ENCODE data around the gene MYO1H. TPM values are rescaled to one million over a fixed set of nuclear protein-coding genes. Genes with fewer than 3 reads are reported as not detected.
"Not testable (repeated sequence)": the region's sequence is repeated elsewhere in the genome, so short reads cannot be mapped to it uniquely, and the experiment has no call there.

Gene MYO1H
- total RNA-seq, 1 donor from 2014 or later = 0.16 TPM

GRCh38 chr12:109418848-109419480 is 71.3 kb downstream of the MYO1H start:
- no peak for DNase-seq

DNA sequence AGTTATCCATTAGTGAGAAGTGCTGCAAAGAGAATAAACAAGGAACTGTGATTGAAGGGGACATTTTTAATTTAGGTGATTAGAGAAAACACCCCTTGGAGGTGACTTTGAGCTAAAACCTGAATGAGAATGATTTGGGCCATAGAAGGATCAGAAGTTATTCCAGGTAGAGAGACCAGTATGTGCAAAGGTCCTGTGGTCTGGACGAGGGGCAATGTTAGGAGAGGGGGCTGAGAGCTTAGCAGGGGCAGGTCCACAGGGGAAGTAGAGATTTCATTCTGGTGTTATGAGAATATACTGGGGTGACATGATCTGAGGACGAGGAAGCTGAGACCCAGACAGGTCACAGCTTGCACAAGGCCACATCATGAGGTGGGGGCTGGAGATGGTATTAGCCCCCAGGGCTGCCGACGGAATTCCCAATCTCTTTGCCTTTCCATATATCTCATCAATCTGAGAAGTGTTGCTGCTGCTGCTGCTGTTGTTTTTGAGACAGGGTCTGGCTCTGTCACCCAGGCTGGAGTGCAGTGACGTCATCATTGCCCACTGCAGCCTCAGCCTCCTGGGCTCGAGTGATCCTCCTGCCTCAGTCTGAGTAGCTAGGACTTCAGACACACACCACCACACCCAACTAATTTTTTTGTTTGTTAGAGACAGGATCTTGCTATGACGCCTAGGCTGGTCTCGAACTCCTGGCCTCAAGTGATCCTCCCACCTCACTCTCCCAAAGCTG is 73.8 kb downstream of the MYO1H start:
- no peak for DNase-seq

- no peak for DNase-seq
These were observed 74.6 kb downstream of the MYO1H start for GRCh38 chr12:109422251-109422650.

GRCh38 chr12:109423392-109423791 is 75.7 kb downstream of the MYO1H start:
- DNase-seq = no peak

GRCh38 chr12:109428037-109428629 is 80.4 kb downstream of the MYO1H start:
- DNase-seq = peak; percentile 47

- DNase-seq = not testable (repeated sequence)
These were observed 81.1 kb downstream of the MYO1H start for GRCh38 chr12:109428804-109429203.

GRCh38 chr12:109430244-109430643 is 82.5 kb downstream of the MYO1H start:
- no peak for DNase-seq

DNA sequence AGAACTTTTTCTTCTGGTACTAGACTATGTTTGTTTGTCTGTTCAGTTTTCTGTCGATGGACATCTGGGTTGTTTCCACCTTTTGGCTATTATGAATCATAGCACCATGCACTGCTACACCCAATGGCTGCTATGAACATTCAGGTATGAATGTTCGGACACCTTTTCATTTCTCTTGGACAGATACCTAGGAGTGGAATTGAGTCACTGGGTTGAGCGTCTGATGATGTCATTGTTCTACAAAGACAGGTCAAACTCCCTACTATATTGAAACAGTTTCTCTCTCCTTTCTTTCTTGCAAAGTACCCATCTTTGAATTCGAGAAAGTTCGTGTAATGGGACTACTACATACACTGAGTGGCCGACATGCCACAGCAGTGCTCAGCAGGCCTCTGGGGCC is 84.7 kb downstream of the MYO1H start:
- no peak for DNase-seq

DNA sequence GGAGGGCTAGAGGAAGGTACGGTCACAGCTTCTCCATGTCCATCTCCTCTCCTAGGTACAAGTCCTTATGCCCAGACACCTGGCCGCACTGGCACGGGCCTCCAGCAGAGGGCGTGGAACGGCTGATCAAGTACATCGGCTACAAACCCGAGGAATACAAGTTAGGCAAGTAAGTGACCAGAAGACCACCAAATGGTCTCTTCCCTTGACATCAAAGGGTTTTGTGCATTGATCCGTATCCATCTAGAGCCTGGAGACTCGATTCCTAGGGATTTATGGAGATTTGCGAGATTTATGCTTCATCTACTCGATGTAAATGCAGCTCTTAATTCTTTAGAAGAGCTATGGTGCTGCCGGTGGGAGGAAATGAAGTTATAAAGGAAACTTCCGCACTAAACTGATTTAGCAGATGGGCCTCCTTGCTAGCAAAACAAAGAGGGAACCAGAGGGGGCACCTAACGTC is 85.2 kb downstream of the MYO1H start:
- DNase-seq = no peak

DNA sequence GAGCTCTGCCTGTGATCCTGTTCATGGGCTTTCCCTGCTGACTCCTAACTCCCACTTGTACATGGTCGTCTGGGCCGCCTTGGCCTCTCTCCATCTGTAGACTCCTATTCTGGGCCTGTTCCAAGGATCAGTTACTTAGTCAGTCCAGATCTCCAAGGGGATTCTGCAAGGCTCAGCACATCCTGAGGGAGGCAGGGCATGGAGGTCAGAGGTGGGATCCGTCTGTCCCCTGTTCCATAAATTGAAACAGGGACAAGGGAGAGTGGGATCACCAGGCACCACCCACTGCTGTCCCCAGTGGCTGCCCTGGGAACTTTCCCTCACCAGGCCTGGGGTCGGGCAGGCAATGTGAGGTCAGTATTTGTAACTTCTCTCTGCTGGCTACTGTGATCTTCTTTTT is 85.9 kb downstream of the MYO1H start:
- DNase-seq = no peak

GRCh38 chr12:109434582-109434981 is 86.9 kb downstream of the MYO1H start:
- DNase-seq = no peak

DNA sequence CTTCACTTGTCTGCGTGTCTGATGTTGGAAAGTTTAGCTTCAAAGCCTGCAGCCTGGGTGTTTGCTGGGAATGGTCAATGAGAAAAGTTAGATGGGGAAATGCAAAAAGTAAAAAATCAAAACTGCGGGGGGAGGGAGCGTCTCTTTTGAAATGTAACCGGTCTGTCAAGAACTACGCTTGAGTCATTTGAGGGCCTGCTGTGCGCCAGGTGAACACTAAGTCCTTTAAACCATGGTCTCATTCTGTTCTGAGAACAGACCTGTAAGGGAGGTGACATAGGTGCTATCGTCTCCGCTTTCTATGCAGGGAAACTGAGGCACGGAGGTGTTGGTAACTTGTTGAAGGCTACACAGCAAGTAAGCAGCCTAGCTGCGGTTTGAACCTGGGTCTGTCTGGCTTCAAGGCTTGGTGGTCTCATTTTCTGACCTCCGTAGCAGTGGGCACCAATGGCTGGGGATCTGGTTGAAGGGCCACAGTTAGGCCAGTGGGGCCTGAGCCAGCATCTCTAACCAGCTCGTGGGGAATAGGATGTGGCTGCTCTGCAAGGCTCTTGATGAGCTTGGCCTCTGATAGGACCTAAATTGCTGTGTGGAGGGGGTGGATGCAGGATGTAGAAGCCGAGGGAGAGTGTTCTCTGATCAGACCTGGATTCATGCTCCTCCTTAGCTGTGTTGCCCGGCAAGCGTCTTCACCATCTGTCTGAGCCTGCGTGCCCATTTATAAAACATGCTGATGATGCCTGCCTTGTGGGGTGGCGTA is 87.9 kb downstream of the MYO1H start:
- no peak for DNase-seq

DNA sequence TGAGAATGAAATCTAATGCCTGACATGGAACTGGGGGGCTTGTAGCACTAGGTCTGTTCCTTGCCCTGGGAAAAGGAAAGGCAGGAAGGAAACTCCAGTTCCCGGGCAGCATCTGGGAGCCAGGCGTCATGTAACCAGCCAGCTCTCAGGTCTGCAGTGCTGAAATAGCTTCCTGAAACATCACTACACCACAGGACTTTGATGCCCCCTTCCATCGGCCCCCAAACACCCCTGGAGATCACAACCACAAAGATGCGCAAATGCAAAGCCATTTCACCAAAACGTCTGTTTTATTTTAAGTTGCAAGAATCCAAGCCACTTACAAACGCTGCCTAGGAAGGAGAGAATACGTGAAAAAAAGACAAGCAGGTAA is 88.5 kb downstream of the MYO1H start:
- DNase-seq = no peak

- DNase-seq = no peak
These were observed 91.5 kb downstream of the MYO1H start for GRCh38 chr12:109439181-109439580.

- DNase-seq = not testable (repeated sequence)
These were observed 92.3 kb downstream of the MYO1H start for GRCh38 chr12:109439951-109440350.

DNA sequence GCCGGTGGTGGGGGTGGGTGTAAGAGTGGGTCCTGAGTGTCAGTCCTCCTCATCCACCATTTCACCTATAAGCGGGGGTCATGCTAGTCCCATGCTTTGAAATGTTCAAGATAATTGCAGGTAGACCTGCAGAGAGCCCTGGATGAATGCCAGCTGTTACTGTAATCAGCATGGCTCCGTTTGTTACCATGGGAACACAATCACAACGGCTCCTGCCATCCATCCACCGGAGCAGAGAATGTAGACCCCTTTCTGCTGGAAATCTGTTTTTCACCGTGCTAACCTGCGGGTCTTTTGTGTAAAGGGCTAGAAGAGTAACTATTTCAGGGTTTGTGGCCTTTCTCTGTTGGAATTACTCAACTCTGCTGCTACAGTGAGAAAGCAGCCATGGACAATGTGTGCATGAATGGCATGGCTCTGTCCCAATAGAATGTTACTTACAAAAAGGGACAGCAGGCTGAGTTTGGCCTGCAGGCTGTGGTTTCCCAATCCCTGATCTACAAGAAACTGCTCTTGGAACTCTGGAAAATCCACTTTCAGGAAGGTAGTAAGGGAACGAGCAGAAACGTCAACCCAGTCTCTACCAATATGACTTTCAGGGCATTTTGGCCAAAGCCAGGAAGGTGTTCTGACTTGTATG is 93.3 kb downstream of the MYO1H start:
- no peak for DNase-seq

GRCh38 chr12:109443794-109444193 is 96.1 kb downstream of the MYO1H start:
- DNase-seq = no peak

- no peak for DNase-seq
These were observed 96.6 kb downstream of the MYO1H start for GRCh38 chr12:109444259-109444658.

GRCh38 chr12:109445191-109445609 is 97.5 kb downstream of the MYO1H start:
- DNase-seq = no peak

- no peak for DNase-seq
These were observed 99.2 kb downstream of the MYO1H start for GRCh38 chr12:109446869-109447268.

GRCh38 chr12:109447482-109447881 is 99.8 kb downstream of the MYO1H start:
- no peak for DNase-seq

GRCh38 chr12:109448272-109448671 is 100.6 kb downstream of the MYO1H start:
- no peak for DNase-seq

Measured in occipital lobe (tissue), 2 donors.